ENCODE measurements around the gene CHPF.

GRCh38 chr2:219514836-219515235, 28.8 kb downstream of the CHPF start:
- TF ChIP-seq, protein P1, sequence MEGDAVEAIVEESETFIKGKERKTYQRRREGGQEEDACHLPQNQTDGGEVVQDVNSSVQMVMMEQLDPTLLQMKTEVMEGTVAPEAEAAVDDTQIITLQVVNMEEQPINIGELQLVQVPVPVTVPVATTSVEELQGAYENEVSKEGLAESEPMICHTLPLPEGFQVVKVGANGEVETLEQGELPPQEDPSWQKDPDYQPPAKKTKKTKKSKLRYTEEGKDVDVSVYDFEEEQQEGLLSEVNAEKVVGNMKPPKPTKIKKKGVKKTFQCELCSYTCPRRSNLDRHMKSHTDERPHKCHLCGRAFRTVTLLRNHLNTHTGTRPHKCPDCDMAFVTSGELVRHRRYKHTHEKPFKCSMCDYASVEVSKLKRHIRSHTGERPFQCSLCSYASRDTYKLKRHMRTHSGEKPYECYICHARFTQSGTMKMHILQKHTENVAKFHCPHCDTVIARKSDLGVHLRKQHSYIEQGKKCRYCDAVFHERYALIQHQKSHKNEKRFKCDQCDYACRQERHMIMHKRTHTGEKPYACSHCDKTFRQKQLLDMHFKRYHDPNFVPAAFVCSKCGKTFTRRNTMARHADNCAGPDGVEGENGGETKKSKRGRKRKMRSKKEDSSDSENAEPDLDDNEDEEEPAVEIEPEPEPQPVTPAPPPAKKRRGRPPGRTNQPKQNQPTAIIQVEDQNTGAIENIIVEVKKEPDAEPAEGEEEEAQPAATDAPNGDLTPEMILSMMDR (conservative IDR thresholded peaks at IDR 0.05; ENCODE audit: low read depth, low read length) = no peak
- no peak for TF ChIP-seq EZH2 (IDR thresholded peaks at IDR 0.05; ENCODE audit: low read length, unreplicated experiment)
- no peak for TF ChIP-seq EZH2phosphoT487 (IDR thresholded peaks at IDR 0.05; ENCODE audit: borderline replicate concordance, low read length)

Data from PC-3 (cell line).